M059J (cell line): ENCODE data around the gene GPRASP1. TPM values are rescaled to one million over a fixed set of nuclear protein-coding genes. Genes with fewer than 3 reads are reported as not detected.

Experiments
- total RNA-seq: library from RNA; depleted of rRNA; stranded (reverse); fragments of >200 nt; shearing (Covaris generic); gene quantifications from 2 replicates; pipeline ENCODE4 v1.2.3, GENCODE V29; 2014; rRNA removed

Gene GPRASP1
- total RNA-seq, 1 experiment from 2014 or later, result 0.52 TPM

Other genes with a start within 250 kb of the GPRASP1 start
- 0.02 and 0.42 TPM in 2 replicates for gene NXF2B, start 211.5 kb upstream of the GPRASP1 start, total RNA-seq
- gene TCP11X2, start 179.7 kb upstream of the GPRASP1 start, total RNA-seq, result not detected in 2 replicates
- gene TMSB15A, start 134.7 kb upstream of the GPRASP1 start, total RNA-seq, result 13.7 and 21.5 TPM in 2 replicates
- 14.1 and 16.5 TPM in 2 replicates for gene ARMCX5, start 52.0 kb upstream of the GPRASP1 start, total RNA-seq
- 9.3 and 22.3 TPM in 2 replicates for gene GPRASP2, start 61.0 kb downstream of the GPRASP1 start, total RNA-seq
- gene GPRASP3, start 69.3 kb downstream of the GPRASP1 start, total RNA-seq, result 3.8 and 8.6 TPM in 2 replicates